Stimulated activated CD4-positive, alpha-beta T cell treated with anti-CD3 and anti-CD28 coated beads, Interleukin-4, amount 100 ng/mL, for 24 hours (primary cell): ENCODE results near the gene NPY4R.
"Not testable (repeated sequence)": the region's sequence is repeated elsewhere in the genome, so short reads cannot be mapped to it uniquely, and the experiment has no call there.

Source experiments
- DNase-seq: peaks from one replicate; pipeline ENCODE4 v3.0.0-alpha.2; 2020

The NPY4R gene, protein sequence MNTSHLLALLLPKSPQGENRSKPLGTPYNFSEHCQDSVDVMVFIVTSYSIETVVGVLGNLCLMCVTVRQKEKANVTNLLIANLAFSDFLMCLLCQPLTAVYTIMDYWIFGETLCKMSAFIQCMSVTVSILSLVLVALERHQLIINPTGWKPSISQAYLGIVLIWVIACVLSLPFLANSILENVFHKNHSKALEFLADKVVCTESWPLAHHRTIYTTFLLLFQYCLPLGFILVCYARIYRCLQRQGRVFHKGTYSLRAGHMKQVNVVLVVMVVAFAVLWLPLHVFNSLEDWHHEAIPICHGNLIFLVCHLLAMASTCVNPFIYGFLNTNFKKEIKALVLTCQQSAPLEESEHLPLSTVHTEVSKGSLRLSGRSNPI

DNA sequence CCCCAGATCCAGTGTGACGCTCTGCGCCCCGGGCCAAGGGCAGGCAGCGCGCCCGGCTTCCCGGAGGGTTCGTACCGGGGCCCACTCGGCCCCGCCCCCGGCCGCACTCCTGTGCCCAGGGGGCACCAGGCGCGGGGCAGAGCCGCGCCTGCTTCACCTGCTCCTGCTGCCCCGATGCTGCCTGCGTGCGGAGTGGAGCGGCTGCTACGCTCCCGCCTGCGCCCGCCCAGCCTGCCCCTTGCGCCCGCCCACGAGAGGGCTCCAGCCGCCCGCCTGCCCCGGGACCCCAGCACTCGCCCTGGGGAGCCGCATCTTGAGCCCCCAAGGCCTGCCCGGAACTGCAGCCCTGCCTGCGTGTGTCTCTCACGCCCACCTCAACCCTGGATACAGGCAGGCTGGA, at the start of gene NPY4R:
Gene NPY4R, minus strand, starts transcription at position 194 of the 400 bp plus-strand sequence. CDS start 3,323 bp downstream, outside the sequence.
- DNase-seq, result not testable (repeated sequence)

DNA sequence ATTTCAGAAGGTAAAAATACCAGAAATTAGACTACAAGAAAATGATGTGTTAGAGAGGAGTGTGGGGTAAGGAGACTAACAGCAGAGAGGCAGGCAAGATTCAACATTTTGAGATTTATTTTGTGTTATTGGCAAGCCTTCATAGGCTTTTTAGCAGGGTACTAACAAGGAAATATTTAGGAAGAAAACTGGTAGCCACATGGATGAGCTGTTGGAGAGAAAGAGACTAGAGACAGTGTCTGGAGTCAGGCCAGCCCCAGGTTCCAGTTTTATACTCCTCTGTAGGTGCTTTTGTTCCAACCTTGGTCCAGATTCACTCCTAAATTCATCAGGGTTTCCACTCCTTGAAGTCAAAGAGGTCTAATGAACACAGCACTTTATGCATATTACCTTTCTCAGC, 49.6 kb upstream of the NPY4R start:
- DNase-seq, result no peak

DNA sequence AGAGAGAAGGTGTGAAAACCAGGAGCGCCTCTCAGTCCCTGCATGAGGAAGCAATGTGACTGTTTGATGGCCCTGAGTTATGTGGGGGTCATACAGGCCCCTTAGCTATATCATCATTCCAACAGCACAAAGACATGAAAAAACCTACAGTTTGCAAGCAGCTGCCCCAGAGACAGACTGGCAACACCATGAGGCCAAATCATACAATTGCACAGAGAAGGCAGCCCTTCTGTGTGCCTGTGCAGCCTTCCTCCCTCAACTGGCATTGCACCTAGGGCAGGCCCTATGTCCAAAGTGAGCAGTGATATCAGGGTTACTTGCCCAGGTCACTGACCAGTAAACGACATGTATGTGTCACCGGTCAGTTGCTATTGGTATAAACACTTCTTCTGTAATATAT, 49.1 kb upstream of the NPY4R start:
- DNase-seq, result peak; percentile 2

DNA sequence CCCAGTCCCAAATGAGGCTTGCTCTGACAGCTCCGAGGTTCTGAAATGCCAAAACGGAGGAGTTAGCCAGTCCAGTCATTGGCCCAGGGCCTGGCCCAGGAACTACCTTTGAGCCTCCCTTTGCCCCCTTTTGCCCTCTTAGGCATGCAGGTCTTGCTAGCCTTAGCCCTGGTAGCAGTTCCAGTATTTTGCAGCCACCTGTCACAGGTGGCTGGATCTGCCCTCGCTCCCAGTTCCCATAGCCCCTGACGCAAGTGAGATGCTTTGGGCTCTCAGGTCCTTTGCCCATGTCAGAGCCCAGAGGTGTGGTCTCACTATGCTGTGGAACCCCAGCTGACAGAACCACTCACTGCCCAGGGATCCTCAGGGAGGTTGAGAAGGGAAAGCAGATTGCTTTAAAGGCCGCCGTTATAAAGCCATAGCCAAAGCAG, 48.7 kb upstream of the NPY4R start:
- DNase-seq, result peak; percentile 3

DNA sequence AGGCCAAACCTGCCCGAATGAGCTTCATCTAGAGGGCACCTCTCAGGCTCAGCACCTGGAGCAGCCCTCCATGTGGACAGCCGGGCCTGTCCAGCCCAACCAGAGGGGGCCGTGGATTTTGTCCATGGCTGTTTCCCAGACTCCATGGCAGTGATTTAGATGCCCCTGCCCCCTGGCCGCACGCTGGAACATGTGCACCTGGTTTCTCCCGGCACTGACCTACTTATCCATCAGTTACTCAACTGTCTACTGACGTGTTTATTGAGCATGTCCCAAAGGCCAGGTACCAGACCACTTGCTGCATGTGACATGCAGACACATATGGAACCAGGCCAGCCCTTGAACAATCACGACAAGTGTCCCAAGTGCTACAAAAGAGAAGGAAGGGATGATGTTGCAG, 47.6 kb upstream of the NPY4R start:
- DNase-seq, result not testable (repeated sequence)

DNA sequence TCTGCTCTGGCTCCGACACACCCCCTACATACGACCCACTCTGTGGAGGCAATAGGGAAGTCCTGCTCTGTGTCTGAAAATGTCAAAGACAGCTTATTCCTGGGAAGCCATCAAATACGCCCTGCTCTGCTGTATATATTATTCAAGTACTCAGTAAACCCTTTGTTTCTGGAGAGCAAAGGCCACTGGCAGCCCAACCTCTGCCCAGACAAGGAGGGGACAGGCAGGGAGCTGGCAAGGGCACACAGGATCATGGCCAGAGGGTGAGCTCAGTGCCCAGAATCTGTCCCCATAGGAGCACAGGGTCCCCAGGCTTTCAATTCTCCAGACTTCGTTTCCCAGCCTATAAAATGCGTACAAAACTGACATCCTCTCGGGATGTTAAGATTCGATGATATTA, 47.0 kb upstream of the NPY4R start:
- DNase-seq, result not testable (repeated sequence)

DNA sequence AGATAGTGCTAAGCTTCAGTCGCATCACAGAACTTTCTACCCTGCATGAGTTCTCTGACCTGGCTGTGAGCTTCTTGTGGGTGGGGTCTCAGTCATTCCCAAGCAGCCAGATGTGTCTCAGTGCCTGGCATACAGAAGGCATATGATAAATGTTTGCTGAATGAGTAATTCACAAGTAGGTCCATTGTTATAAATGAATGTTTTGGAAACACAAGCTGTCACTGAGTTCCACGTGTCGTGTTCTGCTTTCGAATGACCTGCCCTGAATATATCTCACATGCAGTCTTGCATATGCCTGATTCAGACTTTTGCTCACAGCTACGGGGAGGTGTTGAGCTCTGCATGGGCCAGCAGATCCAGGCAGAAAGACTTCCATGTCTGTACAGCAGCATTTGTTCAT, 46.2 kb upstream of the NPY4R start:
- not testable (repeated sequence) for DNase-seq

DNA sequence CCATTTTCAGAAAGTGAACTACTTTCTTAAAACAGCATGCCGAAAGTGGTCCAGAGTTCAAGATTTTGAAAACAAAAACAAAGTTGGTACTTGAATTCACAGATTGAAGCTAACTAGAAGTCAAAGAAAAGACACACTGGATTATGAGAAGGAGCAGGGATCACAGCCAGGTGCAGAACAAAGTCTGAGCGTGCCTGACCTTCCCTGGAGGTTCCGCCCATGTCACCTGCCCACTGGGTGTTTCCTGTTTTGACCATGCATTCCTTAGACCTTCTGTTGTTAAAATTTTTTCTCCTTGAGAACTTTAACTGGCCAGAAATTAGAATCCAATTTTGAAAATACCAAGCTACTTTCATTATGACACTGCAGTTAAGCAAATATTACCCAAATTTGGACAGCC, 34.2 kb upstream of the NPY4R start:
- not testable (repeated sequence) for DNase-seq

DNA sequence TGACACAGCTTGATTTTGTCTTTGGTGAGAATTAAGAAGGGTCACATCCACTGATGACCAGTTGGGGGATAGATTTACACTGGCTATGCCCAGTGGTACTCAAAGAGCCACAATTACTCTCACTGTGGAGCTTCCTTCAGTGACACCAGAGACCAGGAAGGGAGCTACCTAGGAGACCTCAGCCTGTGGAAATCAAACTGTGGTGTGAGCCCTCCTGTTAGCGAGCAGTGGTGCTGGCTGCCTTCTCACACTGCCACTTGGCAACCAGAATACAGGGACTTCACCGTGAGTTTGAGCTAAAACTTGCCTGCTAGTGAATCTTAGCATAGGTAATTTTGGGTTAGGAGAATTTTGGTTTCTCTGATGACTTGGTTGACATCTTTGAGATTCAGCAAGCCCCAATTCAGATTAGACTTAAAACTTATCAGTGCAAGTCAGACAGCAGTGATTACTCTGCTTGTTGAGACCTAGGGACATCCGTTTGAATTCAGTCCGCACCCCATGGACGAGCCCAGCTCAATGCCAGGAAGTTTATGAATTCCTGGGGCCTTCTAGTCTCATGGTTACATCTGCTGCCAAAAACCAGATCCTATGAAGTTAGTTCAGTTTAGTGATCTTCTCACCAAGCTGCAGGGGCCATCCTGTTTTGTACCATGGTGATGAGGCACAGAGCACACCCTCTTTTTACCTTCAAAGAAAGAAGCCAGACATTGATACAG, 33.4 kb upstream of the NPY4R start:
- not testable (repeated sequence) for DNase-seq

DNA sequence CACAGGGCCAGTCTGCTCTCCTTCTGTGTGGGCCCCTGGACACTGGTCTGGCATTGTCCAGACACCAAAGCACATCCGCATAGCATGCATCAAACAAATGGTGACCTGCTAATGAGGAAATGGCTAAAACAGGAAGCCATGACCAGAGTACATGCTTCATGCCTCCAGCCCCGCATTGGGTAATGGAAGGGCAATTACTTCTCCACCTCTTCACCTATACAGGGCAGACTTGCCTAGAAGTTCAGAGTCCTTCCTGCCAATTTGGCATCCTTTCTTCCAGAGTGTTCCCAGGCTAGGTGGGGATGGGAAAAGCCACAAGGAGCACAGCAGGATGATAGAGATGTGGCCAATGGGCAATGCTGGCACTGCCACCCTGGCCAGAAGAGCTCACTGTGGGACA, 32.1 kb upstream of the NPY4R start:
- not testable (repeated sequence) for DNase-seq

DNA sequence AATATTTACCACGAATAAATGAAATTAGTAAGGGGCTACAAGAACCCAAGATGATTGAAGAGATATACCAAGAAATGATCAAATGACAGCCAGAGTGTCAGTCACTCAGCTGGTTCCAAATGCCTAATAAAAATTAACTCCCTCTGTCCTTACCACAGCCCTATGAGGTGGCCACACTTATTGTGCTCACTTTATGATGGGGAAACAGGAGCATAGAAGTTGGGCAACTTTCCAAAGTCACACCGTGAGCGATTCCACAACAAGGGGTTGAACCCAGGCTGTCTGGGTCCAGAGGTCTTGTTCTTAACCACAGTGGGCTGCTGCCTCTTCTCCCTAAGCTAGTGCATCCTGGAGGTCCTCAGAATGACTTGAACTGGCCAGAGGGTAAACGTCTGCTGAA, 31.6 kb upstream of the NPY4R start:
- not testable (repeated sequence) for DNase-seq

DNA sequence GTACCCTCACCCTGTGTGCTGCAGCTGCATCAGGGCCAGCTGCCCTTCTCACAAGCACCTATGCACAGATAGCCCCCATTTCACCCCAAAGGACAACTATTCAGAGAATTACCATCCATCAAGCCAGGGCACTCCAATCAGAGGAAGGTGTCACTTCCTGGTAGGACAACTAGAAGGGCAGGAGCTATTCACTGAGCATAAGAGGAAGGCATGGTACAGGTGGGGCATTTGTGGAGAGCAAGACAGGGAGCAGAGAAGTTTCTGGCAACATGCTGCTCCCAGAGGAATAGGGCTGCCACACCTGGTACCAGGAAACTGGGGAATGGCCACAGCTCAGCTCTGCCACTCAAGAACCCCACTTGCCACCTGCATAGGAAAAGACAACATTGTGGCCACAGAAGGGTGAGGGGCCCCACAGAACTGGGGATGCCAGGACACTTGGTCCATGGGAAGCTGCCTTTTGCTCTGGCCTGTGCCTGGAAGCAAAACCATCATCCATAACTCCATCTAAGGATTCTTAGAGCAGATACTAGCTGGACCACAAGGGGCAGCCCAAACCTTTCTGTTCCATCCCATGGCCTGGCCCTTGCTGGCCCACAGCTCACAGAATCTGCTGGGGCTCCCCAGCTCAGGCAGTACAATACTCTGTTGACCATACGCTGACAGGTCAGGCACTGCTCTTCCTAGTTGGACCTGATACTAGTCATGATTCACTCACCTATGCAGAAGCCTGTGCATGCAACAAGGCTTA, 25.8 kb upstream of the NPY4R start:
- DNase-seq, result not testable (repeated sequence)

DNA sequence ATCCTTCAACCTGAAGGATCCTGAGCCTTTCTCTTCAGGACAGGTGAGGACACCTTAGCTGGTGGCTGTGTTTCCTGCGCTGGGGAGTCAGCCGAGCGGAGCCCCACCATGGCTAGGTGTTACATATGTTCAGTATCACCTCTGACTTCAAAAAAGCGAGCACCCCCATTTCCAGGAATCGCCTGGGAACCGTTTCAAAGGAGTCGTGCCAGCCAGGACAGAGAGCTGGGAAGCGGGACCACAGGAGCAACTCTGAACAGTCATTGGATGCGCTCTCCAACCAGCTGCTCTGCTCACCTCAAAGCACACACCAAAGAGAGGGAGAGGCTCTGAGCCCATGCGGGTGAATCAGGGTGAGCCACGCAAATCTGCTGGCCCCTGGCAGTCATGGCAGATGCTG, 24.5 kb upstream of the NPY4R start:
- not testable (repeated sequence) for DNase-seq

DNA sequence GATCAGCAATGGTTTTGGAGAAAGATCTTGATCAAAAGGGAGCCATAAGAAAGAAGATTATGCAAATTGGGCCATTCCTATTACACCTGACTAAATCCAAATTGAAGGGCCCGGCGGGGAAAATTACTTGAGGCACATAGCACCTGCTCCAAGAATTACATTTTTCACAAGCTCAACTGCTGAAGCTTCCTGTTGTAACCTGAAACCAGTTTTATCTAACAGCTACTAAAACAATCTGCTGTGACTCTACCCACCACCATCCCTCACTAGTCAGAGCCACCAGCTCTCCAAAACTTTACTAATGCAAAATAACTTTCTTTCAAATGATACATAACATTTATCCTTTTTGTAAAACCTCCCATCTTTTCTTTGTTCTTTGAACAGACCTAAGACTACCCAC, 20.7 kb upstream of the NPY4R start:
- DNase-seq, result not testable (repeated sequence)

DNA sequence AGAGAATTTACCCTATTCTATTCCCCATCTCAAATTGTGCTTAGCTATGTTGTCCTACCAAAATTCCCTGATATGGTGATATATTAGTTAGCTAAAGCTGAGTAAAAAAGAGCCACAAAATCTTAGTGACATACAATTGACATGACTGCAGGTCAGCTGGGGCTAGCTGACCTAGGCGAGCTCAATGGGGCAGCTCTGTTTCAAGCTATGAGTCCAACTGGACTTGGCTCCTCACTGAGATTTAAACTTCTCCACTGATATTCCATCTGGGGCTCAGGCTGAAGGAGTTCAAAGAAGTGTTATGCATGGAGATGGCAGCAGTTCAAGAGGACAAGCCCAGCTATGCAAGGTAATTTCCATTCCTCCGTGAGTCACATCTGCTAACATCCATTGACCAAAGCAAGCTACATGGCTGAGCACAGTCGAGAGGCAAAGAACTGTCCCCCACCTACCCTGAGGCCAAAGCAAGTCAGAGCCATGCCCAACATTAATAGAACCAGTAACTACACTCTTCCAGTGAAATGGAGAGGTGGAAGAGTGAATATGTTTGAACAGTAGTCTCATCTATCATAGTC, 9.1 kb upstream of the NPY4R start:
- DNase-seq, result not testable (repeated sequence)

DNA sequence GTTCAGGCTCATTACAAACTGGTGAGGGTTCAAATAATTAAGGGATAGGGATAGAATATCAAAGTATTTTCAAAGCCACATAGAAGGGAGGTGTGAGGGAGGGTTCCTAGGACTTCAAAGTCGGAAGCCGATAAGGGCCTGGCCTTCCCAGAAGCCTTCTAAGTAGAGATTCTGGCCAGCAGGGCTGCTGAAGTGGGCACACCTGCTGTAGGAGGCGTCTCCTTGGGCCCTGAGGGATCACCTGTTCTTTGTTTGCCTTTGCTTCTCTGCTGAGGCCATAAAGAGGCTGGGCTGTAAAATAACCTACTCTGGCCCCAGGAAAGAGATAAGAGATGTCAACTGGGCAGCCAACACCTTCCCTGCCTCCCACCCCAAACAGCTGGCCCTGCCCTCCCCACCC, 8.0 kb upstream of the NPY4R start:
- DNase-seq, result not testable (repeated sequence)

DNA sequence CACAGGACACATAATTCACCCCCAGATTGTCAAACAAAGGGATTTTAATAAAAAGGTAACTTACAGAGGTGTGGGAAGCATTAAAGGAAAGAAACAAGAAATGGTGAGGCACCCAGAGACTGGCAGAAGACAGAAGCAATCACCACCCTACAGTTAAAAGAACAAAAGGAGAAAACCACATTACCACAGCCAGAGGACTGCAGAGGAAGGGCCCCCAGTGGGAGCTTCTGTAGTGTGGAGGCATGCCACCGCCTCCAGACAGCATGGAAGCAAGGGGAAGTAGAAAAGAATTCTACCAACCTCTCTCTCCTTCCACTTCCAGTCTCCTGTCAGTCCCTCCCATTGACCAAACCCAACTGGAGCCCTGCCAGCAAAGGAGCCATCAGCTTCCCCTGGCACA, 4.4 kb upstream of the NPY4R start:
- not testable (repeated sequence) for DNase-seq

DNA sequence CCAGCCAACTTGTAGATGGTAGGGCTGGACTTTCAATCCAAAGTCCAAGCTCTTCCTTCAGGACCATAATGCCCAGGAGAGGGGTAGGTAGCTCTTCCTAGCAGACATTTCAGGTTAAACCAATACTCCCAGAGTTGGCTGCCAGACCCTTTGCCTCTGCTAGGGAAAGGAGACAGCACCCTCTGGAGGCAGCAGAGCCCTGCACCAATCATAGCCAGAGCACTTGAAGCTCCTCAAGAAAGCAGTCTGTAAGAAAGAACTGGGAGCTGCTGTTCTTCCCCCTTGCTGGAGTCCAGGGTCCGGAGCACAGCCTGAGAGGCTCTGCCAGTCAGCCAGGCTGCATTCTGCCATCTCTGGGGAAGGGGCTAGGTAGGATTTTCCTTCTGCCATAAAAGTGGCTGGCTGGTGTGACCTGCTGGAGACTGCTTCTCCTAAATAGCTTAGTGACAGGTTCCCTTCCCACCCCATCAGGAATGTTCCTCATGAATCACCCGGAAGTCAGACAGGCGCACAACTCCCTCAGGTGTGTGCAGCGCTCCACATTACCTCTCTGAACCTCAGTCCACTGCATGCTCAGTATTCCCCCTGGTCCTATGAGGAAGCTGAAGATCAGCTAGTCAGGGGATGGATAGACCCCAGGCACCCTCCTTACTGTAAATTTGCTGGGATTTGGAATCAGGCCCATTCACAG, 2.5 kb upstream of the NPY4R start:
- DNase-seq, result not testable (repeated sequence)

DNA sequence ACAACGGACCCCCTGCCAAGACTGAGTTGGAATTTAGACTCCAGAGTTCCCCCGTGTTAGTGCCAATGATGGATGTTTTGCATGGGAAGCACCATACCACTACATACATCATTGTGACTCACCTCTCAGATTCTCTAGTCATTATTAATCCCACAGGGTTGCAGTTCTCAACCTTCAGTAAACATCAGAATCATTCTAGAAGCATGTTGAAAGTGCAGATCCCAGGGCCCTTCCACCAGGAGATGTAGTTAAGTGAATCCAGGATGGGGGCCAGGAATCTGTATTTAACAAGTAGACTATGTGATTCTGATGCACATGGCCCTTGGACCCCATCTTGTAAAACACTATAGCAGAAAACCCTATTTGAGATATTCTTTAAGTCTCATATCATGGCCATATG, 2.1 kb downstream of the NPY4R start:
- not testable (repeated sequence) for DNase-seq

DNA sequence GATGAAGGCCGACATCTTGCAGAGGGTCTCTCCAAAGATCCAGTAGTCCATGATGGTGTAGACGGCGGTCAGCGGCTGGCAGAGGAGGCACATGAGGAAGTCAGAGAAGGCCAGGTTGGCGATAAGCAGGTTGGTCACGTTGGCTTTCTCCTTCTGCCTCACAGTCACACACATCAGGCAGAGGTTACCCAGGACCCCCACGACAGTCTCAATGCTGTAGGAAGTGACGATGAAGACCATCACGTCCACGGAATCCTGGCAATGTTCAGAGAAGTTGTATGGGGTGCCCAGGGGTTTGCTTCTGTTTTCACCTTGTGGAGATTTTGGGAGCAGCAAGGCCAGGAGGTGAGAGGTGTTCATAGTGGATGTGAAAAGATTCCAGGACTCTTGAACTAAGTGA, 3.5 kb downstream of the NPY4R start:
- not testable (repeated sequence) for DNase-seq

DNA sequence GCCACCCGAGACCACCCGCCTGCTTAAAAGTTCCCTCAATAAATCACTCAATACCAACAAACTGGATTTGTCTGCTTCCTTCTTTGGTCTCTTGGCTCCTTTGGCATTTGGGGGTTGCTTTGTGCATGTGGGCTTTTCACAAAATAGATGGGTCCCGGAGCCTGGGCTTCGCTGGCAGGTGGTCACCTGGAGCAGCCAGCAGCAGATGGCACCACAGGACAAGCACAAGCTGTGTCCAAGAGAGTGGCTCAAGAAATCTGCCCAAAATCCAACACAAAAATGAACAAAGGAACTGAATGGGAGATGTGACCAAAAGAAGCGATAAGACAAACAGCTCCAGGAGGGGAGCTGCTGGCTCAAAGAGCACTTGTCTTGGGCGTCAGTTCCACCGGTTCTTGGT, 6.2 kb downstream of the NPY4R start:
- not testable (repeated sequence) for DNase-seq

DNA sequence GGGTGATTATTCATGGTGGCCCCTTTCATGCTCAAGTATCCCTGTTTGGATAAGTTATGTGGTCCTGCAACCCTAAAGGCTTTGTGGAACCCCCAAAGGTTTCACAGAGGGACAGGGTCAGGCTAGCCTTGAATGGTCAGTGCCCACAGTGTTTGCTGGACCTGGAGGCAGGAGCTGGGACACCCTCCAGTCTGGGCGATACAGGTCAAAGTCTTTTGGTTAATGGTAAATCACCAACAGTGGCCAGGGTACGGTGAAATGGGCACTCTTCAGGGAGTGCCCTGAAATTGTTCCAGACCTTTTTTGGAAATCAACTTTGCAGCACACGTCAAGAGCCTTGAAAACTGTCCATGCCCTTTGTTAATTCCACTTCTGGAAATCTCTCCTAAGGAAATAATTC, 8.7 kb downstream of the NPY4R start:
- DNase-seq, result not testable (repeated sequence)
